AG08395 (cell line): ENCODE data around the gene CSNK1G2.

Experiments
- DNase-seq: peaks from one replicate; pipeline ENCODE4 v3.0.0; 2012; ENCODE audit warnings: mixed read lengths, low spot score

Gene CSNK1G2

DNA sequence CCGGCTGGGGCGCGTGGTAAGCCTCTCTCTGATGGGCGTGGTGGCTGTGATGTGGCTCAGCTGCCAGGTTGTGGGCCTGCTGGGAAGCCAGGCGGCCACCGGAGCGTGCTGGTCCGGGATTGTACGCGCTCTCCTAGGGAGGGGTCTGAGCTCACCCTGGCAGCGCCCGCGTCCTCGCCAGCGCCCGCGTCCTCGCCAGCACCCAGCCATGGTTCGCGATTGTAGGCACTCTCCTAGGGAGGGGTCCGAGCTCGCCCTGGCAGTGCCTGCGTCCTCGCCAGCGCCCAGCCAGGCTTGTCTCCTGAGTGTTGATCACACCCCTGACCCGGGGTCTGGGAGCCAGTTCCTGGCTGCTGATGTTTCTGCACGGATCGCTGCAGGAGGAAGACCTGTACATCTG is 22.0 kb upstream of the CSNK1G2 start:
- DNase-seq = no peak

DNA sequence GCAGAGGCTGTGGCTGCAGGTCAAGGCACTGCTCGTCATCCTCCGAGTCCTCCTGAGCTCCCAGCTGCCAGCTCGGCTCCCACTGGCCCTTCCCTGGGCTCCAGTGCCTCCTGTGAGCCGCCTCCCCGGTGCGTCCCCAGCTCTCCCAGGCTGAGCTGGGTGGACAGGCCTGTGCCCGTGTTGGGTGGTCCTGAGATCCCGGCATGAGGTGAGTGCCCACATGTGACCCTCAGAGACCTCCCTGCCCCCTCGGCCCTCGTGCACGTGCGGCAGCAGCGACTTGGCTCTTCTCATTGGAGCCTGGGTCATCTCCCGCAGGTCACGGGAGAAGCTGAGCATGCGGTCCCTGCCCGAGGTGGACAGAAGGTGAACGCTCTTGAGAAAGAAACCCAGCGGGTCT is 20.3 kb upstream of the CSNK1G2 start:
- DNase-seq = no peak

DNA sequence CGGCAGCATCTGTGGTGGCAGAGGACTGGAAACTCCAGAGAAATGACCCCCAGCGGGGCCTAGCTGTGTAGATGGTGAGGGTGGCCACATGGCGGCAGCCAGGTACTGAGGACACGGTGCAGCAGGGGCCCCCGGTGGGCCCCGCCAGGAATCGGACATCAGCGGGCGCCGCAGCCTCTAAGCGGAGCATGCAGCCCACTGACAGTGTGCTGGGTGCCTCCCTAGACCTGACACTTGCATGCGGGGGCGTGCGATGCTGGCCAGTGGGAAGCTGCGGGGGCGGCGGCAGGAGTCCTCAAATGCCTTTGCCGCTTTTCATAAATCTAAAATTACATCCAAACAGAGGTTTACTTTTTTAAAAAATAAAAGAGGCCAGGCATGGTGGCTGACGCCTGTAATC is 19.6 kb upstream of the CSNK1G2 start:
- no peak for DNase-seq

DNA sequence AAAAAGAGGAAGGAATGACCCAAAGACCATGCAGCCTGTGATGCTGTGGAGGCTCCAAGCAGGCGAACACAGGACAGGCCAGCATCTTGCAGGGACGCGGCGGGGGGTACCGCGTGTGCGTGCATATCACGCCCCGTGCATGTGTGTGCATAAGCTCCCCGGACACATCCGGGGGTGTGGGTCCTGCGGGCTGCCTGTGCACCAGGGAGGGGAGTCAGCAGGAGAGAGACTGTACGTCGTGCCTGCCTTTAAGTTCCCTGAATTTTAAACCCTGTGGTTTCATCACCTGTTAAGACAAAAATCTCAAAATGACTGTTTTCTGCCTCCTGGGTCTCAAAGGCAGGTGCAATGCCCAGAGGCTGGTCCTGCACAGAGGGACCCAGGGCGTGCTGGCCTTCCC is 19.1 kb upstream of the CSNK1G2 start:
- DNase-seq = no peak

DNA sequence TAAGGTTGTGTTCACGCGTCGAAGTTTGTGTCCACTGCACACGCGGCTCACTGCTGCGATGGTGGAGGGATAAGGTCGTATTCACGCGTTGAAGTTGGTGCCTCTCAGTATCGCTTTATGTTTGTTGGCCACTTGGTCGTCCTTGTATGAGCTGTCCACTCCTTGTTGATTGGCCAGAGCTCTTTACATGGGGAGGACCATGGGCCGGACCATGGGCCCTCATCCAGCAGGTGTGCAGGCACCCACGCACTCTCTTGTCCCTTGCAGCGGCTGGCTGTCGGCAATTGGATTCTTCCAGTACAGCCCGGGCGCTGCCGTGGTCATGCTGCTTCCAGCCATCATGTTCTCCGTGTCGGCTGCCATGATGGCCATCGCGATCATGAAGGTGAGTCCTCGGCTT is 18.2 kb upstream of the CSNK1G2 start:
- DNase-seq = no peak

DNA sequence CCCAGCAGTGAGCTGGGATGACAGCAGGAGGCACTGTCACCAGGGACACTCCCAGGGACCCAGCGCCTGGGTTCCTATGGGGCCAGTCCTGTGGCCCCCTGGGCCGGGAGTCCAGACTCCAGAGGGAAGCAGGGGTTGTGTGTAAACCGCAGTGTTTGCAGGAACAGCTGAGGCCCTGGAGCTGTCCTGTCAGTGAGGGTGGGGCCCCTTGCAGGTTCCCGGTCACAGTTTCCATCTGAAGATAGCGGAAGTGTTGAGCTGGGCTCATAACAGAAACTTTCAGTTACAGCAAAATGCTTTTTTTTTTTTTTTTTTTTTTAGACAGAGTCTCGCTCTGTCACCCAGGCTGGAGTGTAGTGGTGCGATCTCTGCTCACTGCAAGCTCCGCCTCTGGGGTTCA is 17.7 kb upstream of the CSNK1G2 start:
- DNase-seq = no peak

DNA sequence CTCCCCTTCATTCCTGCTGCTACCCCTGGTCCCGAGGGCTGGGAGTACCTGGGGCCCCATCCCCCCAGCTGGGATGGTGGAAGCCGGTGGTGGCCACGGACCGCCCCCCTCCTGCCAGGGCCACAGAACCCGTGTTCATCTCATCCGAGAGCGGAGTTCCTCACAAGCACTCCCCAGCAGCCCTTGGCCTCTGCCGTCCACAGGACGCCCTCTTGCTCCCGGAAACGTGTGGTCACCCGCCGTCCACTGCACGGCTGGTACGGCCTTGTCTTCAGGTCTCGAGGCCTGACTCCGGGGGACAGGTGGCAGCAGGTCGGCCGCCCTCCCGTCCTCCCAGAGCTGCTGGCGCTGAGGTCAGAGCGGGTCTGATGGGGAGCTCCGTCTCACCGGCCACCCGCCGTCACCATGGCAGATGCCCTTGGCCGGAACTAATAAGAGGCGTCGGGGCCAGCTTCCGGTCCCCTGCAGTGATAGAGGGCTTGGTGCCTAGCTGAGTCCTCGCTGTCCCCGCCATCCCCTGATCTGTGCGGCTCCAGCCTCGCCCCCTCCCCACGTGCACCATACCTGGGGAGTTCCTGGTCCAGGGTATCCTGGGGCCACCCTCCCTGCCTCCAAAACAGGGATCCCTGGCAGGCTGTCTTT is 16.5 kb upstream of the CSNK1G2 start:
- no peak for DNase-seq

DNA sequence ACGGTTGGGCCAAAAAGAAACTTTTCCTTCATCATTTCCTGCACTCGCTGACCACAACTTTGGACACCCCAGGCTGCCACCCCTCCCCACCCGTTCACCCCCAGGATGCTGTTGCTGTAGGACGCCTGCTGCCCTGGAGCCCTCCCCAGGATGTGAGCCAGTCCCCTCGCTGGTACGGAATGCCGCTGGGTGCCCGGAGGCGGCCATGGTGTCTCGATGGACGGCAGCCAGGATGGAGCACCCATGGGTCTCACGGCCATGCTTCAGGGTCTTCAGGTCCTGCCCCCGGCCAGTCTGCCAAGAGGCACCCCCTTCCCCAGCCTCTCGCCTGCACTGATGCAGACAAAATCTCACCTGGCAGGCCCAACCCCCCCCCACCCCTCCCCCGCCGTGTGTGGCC is 15.4 kb upstream of the CSNK1G2 start:
- DNase-seq = no peak

DNA sequence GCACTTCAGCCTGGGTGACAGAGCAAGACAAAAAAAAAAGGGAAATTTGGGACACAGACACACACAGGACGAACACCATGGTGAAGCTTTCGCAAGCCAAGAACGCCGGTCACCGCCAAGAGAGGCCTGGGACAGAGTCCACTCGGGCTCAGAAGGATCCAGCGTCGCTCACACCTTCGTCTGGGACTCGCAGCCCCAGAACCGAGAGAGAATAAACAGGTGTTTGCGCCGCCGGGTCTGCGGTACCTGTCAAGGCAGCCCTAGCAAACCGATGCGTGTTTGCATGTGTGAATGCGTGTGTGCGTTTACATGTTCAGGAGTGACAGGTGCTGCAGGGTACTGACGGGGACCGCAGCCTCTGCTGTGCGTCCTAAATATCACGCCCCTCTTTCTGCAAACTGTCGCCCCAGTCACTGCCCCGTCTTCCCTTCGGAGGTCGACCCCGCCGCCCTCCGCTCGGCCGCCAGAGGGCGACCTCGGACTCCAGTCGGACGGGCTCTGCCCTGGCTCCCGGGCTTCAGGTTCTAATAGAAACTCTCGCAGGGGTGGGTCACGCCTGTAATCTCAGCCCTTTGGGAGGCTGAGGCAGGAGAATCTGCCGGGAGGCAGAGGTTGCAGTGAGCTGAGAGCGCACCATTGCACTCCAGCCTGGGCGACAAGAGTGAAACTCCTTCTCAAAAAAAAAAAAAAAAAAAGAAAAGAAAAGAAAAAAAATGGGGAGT is 11.8 kb upstream of the CSNK1G2 start:
- DNase-seq = peak; percentile 89

DNA sequence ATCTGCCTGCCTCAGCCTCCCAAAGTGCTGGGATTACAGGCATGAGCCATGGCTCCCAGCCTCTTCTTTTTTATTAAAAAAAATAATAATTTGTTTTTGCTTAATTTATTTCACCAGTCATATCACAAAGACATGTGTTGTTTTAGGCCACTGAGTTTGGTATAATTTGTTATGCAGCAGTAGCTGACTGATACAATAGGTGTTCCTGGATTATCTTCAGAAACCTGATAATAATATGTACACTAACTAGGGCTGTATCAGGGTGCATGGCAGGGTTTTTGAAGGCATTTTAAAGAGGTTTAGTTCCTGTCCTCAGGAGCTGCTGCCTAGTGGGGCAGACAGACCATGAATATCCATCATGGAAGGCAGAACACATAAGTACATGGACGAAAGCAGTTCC is 9.5 kb upstream of the CSNK1G2 start:
- DNase-seq = no peak

DNA sequence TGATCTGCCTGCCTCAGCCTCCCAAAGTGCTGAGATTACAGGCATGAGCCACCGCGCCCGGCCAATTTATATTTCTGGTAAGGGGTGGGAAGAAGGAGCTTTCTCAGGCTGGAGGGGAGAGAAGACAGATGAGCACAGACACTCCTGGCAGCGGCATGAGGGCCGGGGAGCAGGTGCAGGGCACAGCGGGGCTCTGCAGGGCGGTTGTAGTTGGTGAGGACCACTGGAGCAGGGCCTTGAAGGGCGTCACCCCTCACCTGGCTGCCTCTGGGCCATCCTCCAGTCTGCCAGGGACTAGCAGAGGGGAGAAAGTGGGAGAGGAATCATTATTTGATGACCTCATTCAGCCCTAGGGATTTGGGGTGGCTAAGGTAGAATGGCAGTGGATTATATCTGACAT is 8.6 kb upstream of the CSNK1G2 start:
- DNase-seq = no peak

DNA sequence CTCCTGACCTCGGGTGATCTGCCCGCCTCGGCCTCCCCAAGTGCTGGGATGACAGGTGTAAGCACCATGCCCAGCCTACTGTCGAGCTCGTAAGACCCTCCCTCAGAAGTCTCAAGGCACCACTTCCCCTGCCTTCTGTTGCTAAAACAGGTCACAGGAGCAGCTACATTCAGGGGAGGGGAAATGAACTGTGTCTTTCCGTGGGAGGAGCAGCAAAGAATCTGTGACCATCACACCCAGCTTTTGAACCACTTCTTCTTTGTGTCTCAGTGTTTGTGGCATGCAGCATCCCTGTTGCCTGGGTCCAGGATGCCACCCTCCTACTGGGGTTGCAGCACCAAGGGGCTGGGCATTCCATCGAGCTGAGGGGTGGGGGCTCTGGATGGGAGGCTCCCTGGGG is 7.7 kb upstream of the CSNK1G2 start:
- DNase-seq = no peak

DNA sequence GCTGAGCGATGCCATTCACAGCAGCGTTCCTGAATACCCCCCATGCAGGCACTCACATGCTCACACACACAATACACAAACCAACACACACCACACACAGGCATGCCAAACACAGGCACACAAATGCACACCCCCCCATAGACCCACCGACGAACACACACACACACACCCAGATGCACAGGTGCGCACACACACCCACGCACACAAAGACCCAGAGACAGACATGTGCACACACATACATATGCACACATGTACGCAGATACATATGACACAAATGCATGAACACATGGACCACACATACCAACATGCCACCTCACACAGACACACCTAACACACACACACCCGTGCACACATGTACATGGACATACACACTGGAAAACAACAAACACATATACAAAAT is 7.0 kb upstream of the CSNK1G2 start:
- no peak for DNase-seq

DNA sequence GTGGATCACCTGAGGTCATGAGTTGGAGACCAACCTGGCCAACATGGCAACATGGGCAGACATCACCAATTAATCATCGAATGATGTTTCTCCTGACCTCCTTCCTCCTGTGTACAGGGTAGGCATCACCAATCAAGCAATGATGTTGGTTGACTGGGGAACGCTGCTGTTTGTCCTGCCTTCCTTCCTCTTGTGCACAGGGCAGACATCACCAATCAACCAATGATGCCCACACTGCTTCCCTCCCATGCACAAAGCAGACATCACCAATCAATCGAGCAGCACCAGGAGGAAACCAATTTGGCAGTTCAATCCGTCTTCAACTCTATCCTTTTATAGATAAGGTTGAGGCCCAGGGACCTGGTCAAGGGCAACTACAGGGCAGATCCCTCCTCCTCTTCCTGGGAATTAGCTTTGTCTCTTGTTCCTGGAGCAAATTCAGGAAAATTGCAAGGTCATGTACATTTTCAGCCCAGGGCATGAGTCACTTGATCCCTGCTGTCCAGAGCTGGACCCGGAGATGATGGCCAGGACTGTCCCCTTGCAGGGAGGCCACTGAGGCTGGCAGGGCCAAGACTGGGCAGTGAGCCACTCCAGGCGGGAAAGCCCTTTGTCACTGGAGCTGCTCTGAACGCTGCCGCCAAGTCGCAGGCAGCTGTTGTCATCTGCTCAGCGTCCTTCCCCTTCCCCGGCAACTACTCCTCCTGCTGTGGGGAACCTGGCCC is 5.3 kb upstream of the CSNK1G2 start:
- DNase-seq = peak; percentile 6

DNA sequence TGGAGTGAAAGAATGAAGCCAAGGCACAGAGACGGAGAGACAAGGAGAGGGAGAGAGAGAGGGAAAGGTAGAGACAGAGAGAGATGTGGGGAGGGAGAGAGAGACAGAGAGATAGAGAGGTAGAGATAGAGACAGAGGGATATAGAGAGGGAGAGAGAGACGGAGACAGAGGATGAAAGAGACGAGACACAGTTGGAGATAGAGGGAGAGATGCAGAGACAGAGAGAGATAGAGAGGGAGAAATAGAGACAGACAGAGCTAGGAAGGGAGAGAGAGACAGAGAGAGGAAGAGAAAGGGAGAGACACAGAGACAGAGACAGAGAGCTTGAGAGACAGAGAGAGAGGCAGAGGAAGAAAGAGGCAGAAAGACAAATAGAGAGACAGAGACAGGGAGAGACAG is 4.5 kb upstream of the CSNK1G2 start:
- no peak for DNase-seq

DNA sequence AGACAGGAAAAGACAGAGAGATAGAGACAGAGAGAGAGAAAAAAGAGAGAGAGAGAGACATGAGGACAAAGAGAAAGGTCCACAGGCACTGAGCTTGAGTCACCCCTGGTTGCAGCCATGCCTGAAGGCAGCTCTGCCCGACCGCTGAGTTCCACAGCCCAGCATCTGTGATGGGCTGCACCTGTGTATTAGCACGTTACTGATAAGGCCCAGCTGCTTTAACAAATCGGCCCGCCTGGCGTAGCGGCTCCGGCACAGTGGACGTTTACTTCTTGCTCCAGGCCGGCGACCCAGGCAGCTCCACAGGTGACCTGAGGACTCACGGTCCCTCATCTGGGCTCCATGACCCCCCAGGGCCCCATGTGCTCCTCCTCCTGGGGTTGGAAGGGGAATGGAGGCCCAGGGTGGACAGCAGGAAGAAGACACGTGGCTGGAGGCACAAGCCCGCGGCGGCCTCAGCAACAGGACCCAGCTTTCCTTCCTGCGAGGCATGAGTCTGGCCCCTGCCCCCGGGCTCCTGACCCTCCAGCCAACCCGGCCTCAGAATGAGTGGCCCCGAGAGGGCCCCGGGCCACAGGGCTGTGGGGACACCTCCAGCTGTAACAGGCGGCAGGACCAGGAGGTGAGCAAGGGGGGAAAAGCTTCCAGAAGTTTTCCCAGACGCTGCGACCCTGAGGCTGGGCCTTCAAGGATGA is 3.9 kb upstream of the CSNK1G2 start:
- DNase-seq = no peak

DNA sequence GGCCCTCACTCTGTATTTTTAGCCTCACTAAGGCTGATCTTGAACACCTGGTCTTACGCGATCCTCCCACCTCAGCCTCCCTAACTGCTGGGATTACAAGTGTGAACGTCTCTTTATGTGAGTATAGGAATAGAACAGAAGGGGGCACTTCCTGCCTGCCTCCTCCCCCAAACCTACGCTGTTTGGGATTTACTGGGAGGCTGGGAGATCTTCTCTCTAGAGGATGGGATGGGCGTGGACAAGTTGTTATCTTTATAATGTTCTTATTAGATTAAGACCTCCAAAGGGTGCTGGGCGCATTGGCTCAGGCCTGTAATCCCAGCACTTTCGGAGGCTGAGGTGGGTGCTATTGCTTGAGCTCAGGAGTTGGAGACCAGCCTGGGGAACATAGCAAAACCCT is 2.9 kb upstream of the CSNK1G2 start:
- DNase-seq = no peak

DNA sequence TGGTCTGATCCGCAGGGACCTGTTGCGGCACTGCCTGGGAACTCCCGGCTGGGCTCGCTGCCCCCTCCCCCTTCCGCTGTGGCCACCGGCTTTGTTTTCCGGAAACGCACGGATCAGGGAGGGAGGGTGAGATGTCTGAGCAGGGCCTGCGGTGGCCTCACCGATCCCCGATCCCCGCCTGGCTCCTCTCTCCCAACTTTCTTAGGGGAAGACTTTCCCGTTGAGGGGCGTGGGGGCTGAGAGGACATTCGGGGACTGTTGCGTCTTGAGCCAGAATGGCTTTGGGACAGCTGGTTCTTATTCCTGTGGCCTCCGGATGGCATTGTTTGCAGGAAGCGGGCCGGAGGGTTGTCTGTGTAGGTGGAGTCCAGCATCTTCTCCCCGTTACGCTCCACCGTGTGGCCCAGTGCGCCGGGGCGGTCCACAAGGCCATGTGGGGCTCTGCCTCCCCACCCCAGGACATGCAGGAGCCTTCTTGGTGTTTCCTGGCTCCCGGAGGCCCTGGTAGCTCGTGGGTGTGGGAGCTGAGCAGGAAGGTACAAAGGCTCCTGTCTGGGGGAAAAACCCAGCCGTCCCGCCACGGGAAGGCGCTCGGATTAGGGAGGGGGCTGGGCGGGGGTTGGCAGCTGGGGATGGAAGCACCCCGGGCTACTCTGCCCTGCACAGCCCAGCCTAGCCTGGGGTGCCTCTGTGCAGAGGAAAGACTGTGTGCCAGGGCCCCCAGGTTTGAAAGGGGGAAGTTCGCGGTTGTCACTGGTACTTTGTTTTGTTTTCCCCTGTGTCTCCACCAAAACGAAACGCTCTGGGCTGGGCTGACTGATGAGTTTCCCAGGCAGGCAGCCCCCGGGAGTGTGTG is 1.3 kb downstream of the CSNK1G2 start:
- peak; percentile 63 for DNase-seq

DNA sequence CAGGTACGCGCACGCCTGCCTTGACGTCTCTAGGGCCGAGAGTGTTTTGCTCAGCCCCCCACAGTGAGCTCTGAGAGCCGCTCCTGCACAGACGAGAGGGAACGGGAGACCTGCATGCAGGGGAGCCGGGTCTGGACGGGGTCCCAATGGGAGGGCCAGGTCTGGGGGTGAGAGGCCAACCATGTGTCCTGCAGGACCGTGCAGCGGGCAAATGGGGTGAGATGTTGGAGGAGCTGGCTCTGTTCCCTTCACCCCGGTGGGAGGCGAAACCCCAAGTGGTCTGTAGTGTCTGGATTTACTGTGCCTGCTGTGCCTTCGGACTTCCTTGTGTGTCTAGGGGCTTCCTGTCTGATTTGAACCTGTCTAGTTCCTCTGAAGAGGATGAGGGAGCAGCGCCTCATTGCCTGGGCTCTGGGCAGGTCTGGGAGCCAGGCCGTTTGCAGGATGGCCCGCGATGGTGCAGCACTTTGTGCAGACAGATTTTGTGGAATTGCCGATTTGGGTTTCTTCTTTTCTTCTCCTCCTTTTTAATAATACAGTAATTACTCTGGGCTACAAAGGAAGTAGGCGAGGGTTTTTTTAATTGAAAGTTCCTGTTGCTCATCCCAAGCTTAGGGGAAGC is 2.1 kb downstream of the CSNK1G2 start:
- no peak for DNase-seq

DNA sequence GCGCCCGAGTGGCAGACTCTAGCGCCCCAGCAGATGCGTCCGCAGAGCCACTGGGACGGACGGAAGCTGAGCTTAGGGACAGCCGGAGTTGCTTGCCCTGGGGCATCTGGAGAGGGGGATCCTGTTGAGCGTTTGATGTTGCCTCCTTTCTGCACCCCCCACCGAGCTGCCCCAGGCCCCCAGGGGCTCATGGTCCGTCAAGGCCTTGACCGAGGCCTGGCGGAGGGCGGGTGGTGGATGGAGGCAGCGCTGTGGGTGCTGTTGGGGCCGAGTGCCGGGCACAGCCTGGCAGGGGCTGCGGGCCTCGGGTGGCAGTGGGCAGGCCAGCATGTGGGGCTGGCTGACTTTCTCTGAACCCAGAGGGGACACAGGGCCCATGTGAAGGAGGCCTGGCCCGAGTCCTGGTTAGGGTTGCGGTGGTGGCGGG is 2.7 kb downstream of the CSNK1G2 start:
- no peak for DNase-seq
